Measurements from ENCODE around the gene CR1.
"Not testable (repeated sequence)": the region's sequence is repeated elsewhere in the genome, so short reads cannot be mapped to it uniquely, and the experiment has no call there.

The CR1 gene

GRCh38 chr1:207682872-207683434 is 187.0 kb downstream of the CR1 start:
- DNase-seq = not testable (repeated sequence)

- DNase-seq = not testable (repeated sequence)
These were observed 194.6 kb downstream of the CR1 start for GRCh38 chr1:207690551-207690950.

GRCh38 chr1:207691010-207691409 is 195.1 kb downstream of the CR1 start:
- no peak for DNase-seq
